GM12892 (cell line): ENCODE results near the gene LETM1.

Experiments
- POLR2A ChIP-seq: IDR thresholded peaks from 2 replicates; pipeline ENCODE4 v1.6.1; 2011; ENCODE audit warnings: low read depth, low read length, control low read depth
- POLR2AphosphoS5 ChIP-seq: IDR thresholded peaks from 2 replicates; pipeline ENCODE4 v1.6.1; 2011; ENCODE audit warnings: low read depth, low read length, control low read depth
- TAF1 ChIP-seq: IDR thresholded peaks from 2 replicates; pipeline ENCODE4 v1.6.1; 2011; ENCODE audit warnings: low read depth, mild to moderate bottlenecking, control low read depth, low read length, borderline replicate concordance

GRCh38 chr4:1842993-1843448, 12.9 kb downstream of the LETM1 start:
- TF ChIP-seq POLR2A (no peak), POLR2AphosphoS5 (no peak), TAF1 (no peak)
